GM18873 (cell line): ENCODE measurements around the gene CXCL12.

Experiments
- ATAC-seq: cut with Tn5 transposase; IDR thresholded peaks from one replicate; pipeline ENCODE4 v1.9.1; 2021; ENCODE audit warnings: mild to moderate bottlenecking, moderate library complexity, moderate number of reproducible peaks; ENCODE audit not compliant: unreplicated experiment, low FRiP score

CXCL12 gene

GRCh38 chr10:44339218-44339617 is 45.7 kb downstream of the CXCL12 start:
- no peak for ATAC-seq

- no peak for ATAC-seq
Observed at GRCh38 chr10:44337081-44337480, 47.8 kb downstream of the CXCL12 start.

- no peak for ATAC-seq
Observed at GRCh38 chr10:44335330-44336021, 49.4 kb downstream of the CXCL12 start.

- ATAC-seq = no peak
Observed at GRCh38 chr10:44334621-44335184, 50.2 kb downstream of the CXCL12 start.

GRCh38 chr10:44334091-44334490 is 50.8 kb downstream of the CXCL12 start:
- ATAC-seq = no peak

- ATAC-seq = no peak
Observed at GRCh38 chr10:44333511-44333910, 51.4 kb downstream of the CXCL12 start.

- ATAC-seq = no peak
Observed at GRCh38 chr10:44332465-44332864, 52.4 kb downstream of the CXCL12 start.

GRCh38 chr10:44330431-44330830 is 54.5 kb downstream of the CXCL12 start:
- no peak for ATAC-seq

GRCh38 chr10:44327461-44327860 is 57.4 kb downstream of the CXCL12 start:
- no peak for ATAC-seq
